ENCODE results near the gene NR3C2. TPM values are rescaled to one million over a fixed set of nuclear protein-coding genes. Genes with fewer than 3 reads are reported as not detected.

NR3C2 gene
- total and polyA plus RNA-seq, 12 donors, result 2.2 to 28.6 (median 23.3) TPM

GRCh38 chr4:148235809-148236208, 206.4 kb downstream of the NR3C2 start:
- H3K36me3 ChIP-seq, result no peaks in the 10 kb centered on the region
- WGBS, 2 donors, result 90 to 91% methylated on average over 3 of the region's 3 CpGs
- DNase-seq, result no peak
- peaks cover 0 to 28% (median 16%) of the 10 kb centered on the region in 9 donors for H3K4me1 ChIP-seq
- peaks cover 0 to 6% (median 0%) of the 10 kb centered on the region in 11 donors for H3K9me3 ChIP-seq
- intact Hi-C loops (cut with DNase I), result no loop called here
- no peaks in the 10 kb centered on the region for H3K27me3 ChIP-seq
- no peak overlapping the region for H3K27ac ChIP-seq
- no peak for ATAC-seq
- H3K4me3 ChIP-seq, result no peak overlapping the region
- no peak for TF ChIP-seq CTCF (IDR thresholded peaks at IDR 0.05)

GRCh38 chr4:148229798-148230197, 212.4 kb downstream of the NR3C2 start:
- no peak for TF ChIP-seq CTCF (IDR thresholded peaks at IDR 0.05)
- Histone ChIP-seq H3K36me3 (no peaks in the 10 kb centered on the region), H3K27me3 (no peaks in the 10 kb centered on the region), H3K27ac (no peak overlapping the region), H3K4me3 (no peak overlapping the region), H3K4me1 (peaks cover 0 to 22% (median 9%) of the 10 kb centered on the region in 9 donors), H3K9me3 (peaks cover 0 to 6% (median 0%) of the 10 kb centered on the region in 11 donors)
- no peak for ATAC-seq
- DNase-seq, result no peak
- intact Hi-C loops (cut with DNase I), result no loop called here
- 48 to 75% methylated on average over 1 of the region's 1 CpG for WGBS, 2 donors

GRCh38 chr4:148229028-148229427, 213.2 kb downstream of the NR3C2 start:
- Histone ChIP-seq H3K36me3 (no peaks in the 10 kb centered on the region), H3K27ac (no peak overlapping the region), H3K27me3 (no peaks in the 10 kb centered on the region), H3K9me3 (peaks cover 0 to 6% (median 0%) of the 10 kb centered on the region in 11 donors), H3K4me1 (peaks cover 0 to 30% (median 11%) of the 10 kb centered on the region in 9 donors), H3K4me3 (no peak overlapping the region)
- no peak for TF ChIP-seq CTCF (IDR thresholded peaks at IDR 0.05)
- no peak for ATAC-seq
- WGBS, 2 donors, result 94 to 99% methylated on average over 4 of the region's 4 CpGs
- no peak for DNase-seq
- intact Hi-C loops (cut with DNase I), result no loop called here

GRCh38 chr4:148227147-148227546, 215.1 kb downstream of the NR3C2 start:
- H3K27ac ChIP-seq, result no peak overlapping the region
- intact Hi-C loops (cut with DNase I), result no loop called here
- no peaks in the 10 kb centered on the region for H3K27me3 ChIP-seq
- no peak overlapping the region for H3K4me3 ChIP-seq
- no peaks in the 10 kb centered on the region for H3K36me3 ChIP-seq
- H3K4me1 ChIP-seq, result peaks cover 0 to 38% (median 13%) of the 10 kb centered on the region in 9 donors
- H3K9me3 ChIP-seq, result peaks cover 0 to under 1% (median 0%) of the 10 kb centered on the region in 11 donors
- DNase-seq, result no peak
- no peak for TF ChIP-seq CTCF (IDR thresholded peaks at IDR 0.05)
- 92 to 93% methylated on average over 5 of the region's 5 CpGs for WGBS, 2 donors
- no peak for ATAC-seq

Measured in heart right ventricle (tissue), 16 donors.